Thyroid gland (tissue), 4 donors: ENCODE measurements around the gene CDC42BPA.

ENCODE experiments used
- CTCF ChIP-seq, 6 experiments: fragments of 200-600 bp in 3 of 6; fragments of 450-650 bp in 3 of 6; sonication (generic) in 3 of 6; IDR thresholded peaks; one replicate each; pipeline ENCODE4 v1.5.1; 2016 to 2019; ENCODE audit warnings: antibody characterized with exemption in 6 of 6, mild to moderate bottlenecking in 2 of 6, inconsistent platforms in 1 of 6, moderate library complexity in 1 of 6
- POLR2A ChIP-seq, 2 donors: fragments of 450-650 bp; IDR thresholded peaks; one replicate each; pipeline ENCODE4 v1.6.1; 2017; ENCODE audit warnings: antibody characterized with exemption in 2 of 2, mild to moderate bottlenecking in 2 of 2, moderate library complexity in 1 of 2

GRCh38 chr1:227182012-227182411, 136.3 kb downstream of the CDC42BPA start:
- TF ChIP-seq CTCF (IDR thresholded peaks at IDR 0.05): no peak
- TF ChIP-seq POLR2A (IDR thresholded peaks at IDR 0.05): no peak
